Esophagus muscularis mucosa (tissue), 3 donors: ENCODE measurements around the gene MCM10.

Source experiments
- POLR2A ChIP-seq: fragments of 450-650 bp; IDR thresholded peaks from one replicate; pipeline ENCODE4 v1.6.1; 2017; ENCODE audit warnings: antibody characterized with exemption, moderate library complexity, mild to moderate bottlenecking, low read depth
- POLR2AphosphoS5 ChIP-seq, 2 donors: sonication (generic); formaldehyde crosslinking; IDR thresholded peaks; one replicate each; pipeline ENCODE4 v1.6.1; 2017; ENCODE audit warnings: antibody characterized with exemption in 2 of 2
- TF ChIP-seq, protein P1 (sequence below), 3 experiments: fragments of 200-600 bp in 2 of 3; fragments of 450-650 bp in 1 of 3; sonication (generic) in 2 of 3; IDR thresholded peaks; one replicate each; pipeline ENCODE4 v1.5.1; 2017 to 2019; ENCODE audit warnings: antibody characterized with exemption in 3 of 3, mild to moderate bottlenecking in 2 of 3, moderate library complexity in 1 of 3

DNA sequence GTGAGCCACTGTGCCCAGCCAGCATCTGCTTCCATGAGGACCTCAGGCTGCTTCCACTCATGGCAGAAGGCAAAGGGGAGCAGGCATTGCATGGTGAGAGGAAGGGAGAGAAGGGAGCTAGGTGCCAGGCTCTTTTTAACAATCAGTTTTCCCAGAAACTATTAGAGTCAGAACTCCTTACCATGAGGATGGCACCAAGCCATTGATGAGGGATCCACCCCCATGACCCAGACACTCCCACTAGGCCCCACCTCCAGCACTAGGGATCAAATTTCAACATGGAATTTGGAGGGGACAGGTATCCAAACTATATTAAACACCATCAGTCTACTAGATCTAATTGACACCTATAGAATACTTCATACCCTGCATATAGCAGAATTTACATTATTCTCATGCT is 14.2 kb upstream of the MCM10 start:
- TF ChIP-seq POLR2A (no peak), POLR2AphosphoS5 (IDR thresholded peaks at IDR 0.05) (no peak)
- TF ChIP-seq, protein P1, sequence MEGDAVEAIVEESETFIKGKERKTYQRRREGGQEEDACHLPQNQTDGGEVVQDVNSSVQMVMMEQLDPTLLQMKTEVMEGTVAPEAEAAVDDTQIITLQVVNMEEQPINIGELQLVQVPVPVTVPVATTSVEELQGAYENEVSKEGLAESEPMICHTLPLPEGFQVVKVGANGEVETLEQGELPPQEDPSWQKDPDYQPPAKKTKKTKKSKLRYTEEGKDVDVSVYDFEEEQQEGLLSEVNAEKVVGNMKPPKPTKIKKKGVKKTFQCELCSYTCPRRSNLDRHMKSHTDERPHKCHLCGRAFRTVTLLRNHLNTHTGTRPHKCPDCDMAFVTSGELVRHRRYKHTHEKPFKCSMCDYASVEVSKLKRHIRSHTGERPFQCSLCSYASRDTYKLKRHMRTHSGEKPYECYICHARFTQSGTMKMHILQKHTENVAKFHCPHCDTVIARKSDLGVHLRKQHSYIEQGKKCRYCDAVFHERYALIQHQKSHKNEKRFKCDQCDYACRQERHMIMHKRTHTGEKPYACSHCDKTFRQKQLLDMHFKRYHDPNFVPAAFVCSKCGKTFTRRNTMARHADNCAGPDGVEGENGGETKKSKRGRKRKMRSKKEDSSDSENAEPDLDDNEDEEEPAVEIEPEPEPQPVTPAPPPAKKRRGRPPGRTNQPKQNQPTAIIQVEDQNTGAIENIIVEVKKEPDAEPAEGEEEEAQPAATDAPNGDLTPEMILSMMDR (IDR thresholded peaks at IDR 0.05): no peak
